Mammary epithelial cell (primary cell): ENCODE data around the gene E2F2.

Experiments
- EZH2 ChIP-seq: IDR thresholded peaks from 2 replicates; pipeline ENCODE4 v1.6.1; 2012; ENCODE audit warnings: low read length, inconsistent platforms, borderline replicate concordance
- TF ChIP-seq, protein P1 (sequence below), 2 donors: IDR thresholded peaks in 1 of 2; conservative IDR thresholded peaks in 1 of 2; 2 replicates each; pipeline ENCODE4 v1.5.1; 2011 to 2012; ENCODE audit warnings: inconsistent platforms in 2 of 2, low read length in 2 of 2, mild to moderate bottlenecking in 2 of 2, control low read depth in 1 of 2, low read depth in 1 of 2; ENCODE audit not compliant: insufficient read depth in 1 of 2; ENCODE audit errors: extremely low read depth in 1 of 2

DNA sequence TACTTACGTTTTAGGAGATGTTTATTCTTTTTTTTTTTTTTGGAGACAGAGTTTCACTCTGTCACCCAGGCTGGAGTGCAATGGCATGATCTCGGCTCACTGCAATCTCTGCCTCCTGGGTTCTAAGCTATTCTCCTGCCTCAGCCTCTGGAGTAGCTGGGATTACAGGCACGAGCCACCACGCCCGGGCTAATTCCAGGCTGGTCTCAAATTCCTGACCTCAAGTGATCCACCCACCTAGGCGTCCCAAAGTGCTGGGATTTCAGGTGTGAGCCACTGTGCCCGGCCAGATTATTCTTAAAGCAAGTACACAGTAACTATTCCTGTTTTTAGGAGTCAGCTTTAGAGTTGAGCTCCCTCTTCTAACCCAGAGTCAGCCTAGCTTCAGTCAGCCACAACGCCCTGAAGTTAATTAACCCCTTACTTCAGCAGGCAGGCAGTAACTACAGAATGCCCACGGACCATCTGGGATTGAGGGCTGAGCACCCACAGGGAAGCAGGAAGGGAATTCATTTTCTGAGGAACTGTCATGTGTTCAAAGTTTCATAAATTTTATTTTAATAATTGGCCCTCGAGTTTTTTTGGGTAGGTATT, 33.6 kb upstream of the E2F2 start:
- TF ChIP-seq EZH2, result no peak
- TF ChIP-seq, protein P1, sequence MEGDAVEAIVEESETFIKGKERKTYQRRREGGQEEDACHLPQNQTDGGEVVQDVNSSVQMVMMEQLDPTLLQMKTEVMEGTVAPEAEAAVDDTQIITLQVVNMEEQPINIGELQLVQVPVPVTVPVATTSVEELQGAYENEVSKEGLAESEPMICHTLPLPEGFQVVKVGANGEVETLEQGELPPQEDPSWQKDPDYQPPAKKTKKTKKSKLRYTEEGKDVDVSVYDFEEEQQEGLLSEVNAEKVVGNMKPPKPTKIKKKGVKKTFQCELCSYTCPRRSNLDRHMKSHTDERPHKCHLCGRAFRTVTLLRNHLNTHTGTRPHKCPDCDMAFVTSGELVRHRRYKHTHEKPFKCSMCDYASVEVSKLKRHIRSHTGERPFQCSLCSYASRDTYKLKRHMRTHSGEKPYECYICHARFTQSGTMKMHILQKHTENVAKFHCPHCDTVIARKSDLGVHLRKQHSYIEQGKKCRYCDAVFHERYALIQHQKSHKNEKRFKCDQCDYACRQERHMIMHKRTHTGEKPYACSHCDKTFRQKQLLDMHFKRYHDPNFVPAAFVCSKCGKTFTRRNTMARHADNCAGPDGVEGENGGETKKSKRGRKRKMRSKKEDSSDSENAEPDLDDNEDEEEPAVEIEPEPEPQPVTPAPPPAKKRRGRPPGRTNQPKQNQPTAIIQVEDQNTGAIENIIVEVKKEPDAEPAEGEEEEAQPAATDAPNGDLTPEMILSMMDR (conservative IDR thresholded peaks at IDR 0.05 in 1 of 2, IDR thresholded peaks at IDR 0.05 in 1 of 2; ENCODE audit: extremely low read depth in 1 of 2, insufficient read depth in 1 of 2, low read depth in 1 of 2, low read length in 2 of 2), result no peak
